HCT116 (cell line): ENCODE data around the gene CCNL2. TPM values are rescaled to one million over a fixed set of nuclear protein-coding genes. Genes with fewer than 3 reads are reported as not detected.

ENCODE experiments used
- ATAC-seq: fragments of 200-7000 bp; cut with Tn5 transposase; 2 replicates; pipeline ENCODE4 v1.9.1; 2020; ENCODE audit warnings: mild to moderate bottlenecking, moderate library complexity
- BruUV-seq: library from RNA; stranded (reverse); fragments of 400-500 nt; replicated peaks from 2 replicates; lab custom pipeline; 2021; lab: Mats Ljungman, UMichigan
- CTCF ChIA-PET: fragments of 300-600 bp; sonication (Branson Sonifier 250); formaldehyde crosslinking; loops from one replicate; lab custom pipeline; 2021; ENCODE audit warnings: antibody characterized with exemption; lab: Charles Lee
- POLR2A ChIA-PET: fragments of 300-600, 350-600 bp; sonication (Branson Sonifier 250); formaldehyde crosslinking; loops from one replicate; lab custom pipeline; 2021; ENCODE audit warnings: antibody characterized with exemption; lab: Charles Lee
- RAD21 ChIA-PET, 2 experiments: fragments of 300-600 bp; sonication (Branson Sonifier 250); formaldehyde crosslinking; loops; one replicate each; lab custom pipeline; 2023; ENCODE audit warnings: low total read pairs in 2 of 2; ENCODE audit not compliant: uncharacterized antibody in 2 of 2, unreplicated experiment in 2 of 2, low non-redundant PET in 1 of 2; lab: Charles Lee
- DNase-seq: peaks from one replicate; pipeline ENCODE4 v3.0.0-alpha.2; 2010; ENCODE audit warnings: low read depth, low spot score
- H2AFZ ChIP-seq: fragments of 200-600 bp; shearing (Covaris generic), sonication (generic); 2 replicates; pipeline ENCODE4 v1.6.1; 2017; ENCODE audit warnings: low read depth, mixed run types, mixed read lengths, antibody characterized with exemption, low read length; ENCODE audit not compliant: poor library complexity, severe bottlenecking
- H3K27ac ChIP-seq: 2 replicates; pipeline ENCODE4 v1.5.1; 2012; ENCODE audit warnings: low read depth, low read length
- H3K27me3 ChIP-seq: fragments of 200-600 bp; sonication (generic); 2 replicates; pipeline ENCODE4 v1.6.1; 2016; ENCODE audit warnings: mixed run types, low read length, mixed read lengths; ENCODE audit not compliant: insufficient read depth
- H3K36me3 ChIP-seq, 2 experiments: fragments of 200-500 bp in 1 of 2; fragments of 200-600 bp in 1 of 2; sonication (Bioruptor generic) in 1 of 2; sonication (generic) in 1 of 2; 2 replicates each; pipeline versions ENCODE4 v1.5.1 to v1.6.1; 2014 to 2016; ENCODE audit warnings: low read length in 2 of 2, inconsistent platforms in 1 of 2, mixed read lengths in 1 of 2, mixed run types in 1 of 2; ENCODE audit not compliant: insufficient read depth in 2 of 2, control insufficient read depth in 1 of 2
- H3K4me1 ChIP-seq, 2 experiments: fragments of 200-600 bp in 1 of 2; sonication (generic) in 1 of 2; 2 replicates each; pipeline versions ENCODE4 v1.5.1 to v1.6.1; 2012 to 2017; ENCODE audit warnings: low read length in 2 of 2, inconsistent platforms in 1 of 2, mild to moderate bottlenecking in 1 of 2, mixed read lengths in 1 of 2, mixed run types in 1 of 2, moderate library complexity in 1 of 2; ENCODE audit not compliant: insufficient read depth in 2 of 2, control insufficient read depth in 1 of 2
- H3K4me2 ChIP-seq: fragments of 200-600 bp; sonication (generic); 2 replicates; pipeline ENCODE4 v1.6.1; 2017; ENCODE audit warnings: mixed run types, low read length, mixed read lengths
- H3K4me3 ChIP-seq, 2 experiments: fragments of 200-600 bp in 1 of 2; sonication (generic) in 1 of 2; replicated peaks in 1 of 2; 2 replicates each; pipeline ENCODE4 v1.5.1; 2011 to 2016; ENCODE audit warnings: low read length in 2 of 2, control low read depth in 1 of 2, low read depth in 1 of 2, mild to moderate bottlenecking in 1 of 2, mixed read lengths in 1 of 2, mixed run types in 1 of 2
- H3K79me2 ChIP-seq: fragments of 200-600 bp; sonication (generic); 2 replicates; pipeline ENCODE4 v1.6.1; 2017; ENCODE audit warnings: mild to moderate bottlenecking, mixed run types, low read length, moderate library complexity, mixed read lengths; ENCODE audit not compliant: insufficient read depth
- H3K9ac ChIP-seq: fragments of 200-600 bp; sonication (generic); 2 replicates; pipeline ENCODE4 v1.6.1; 2016; ENCODE audit warnings: low read length, mixed read lengths
- H3K9me2 ChIP-seq: fragments of 200-600 bp; sonication (generic), shearing (Covaris generic); 2 replicates; pipeline ENCODE4 v1.6.1; 2017; ENCODE audit warnings: mixed run types, mild to moderate bottlenecking, moderate library complexity; ENCODE audit not compliant: insufficient read depth
- H3K9me3 ChIP-seq, 2 experiments: fragments of 200-500 bp in 1 of 2; fragments of 200-600 bp in 1 of 2; sonication (Bioruptor generic) in 1 of 2; sonication (generic) in 1 of 2; 2 replicates each; pipeline ENCODE4 v1.6.1; 2014 to 2017; ENCODE audit warnings: low read length in 2 of 2, mixed read lengths in 2 of 2, inconsistent platforms in 1 of 2, low read depth in 1 of 2, mild to moderate bottlenecking in 1 of 2, mixed run types in 1 of 2, moderate library complexity in 1 of 2; ENCODE audit not compliant: control insufficient read depth in 1 of 2, insufficient read depth in 1 of 2
- H4K20me1 ChIP-seq: fragments of 200-600 bp; sonication (generic), shearing (Covaris generic); 2 replicates; pipeline ENCODE4 v1.6.1; 2017; ENCODE audit warnings: mixed run types, mild to moderate bottlenecking, moderate library complexity; ENCODE audit not compliant: insufficient read depth
- CEBPB ChIP-seq: IDR thresholded peaks from 2 replicates; pipeline ENCODE4 v1.6.1; 2012; ENCODE audit warnings: low read depth
- POLR2A ChIP-seq: IDR thresholded peaks from 2 replicates; pipeline ENCODE4 v1.7.0; 2011; ENCODE audit warnings: borderline replicate concordance; ENCODE audit not compliant: insufficient read depth, insufficient read length; ENCODE audit errors: extremely low read depth
- SIN3A ChIP-seq: IDR thresholded peaks from 2 replicates; pipeline ENCODE4 v1.6.1; 2012; ENCODE audit warnings: low read depth
- SP1 ChIP-seq: IDR thresholded peaks from 2 replicates; pipeline ENCODE4 v1.6.1; 2012; ENCODE audit warnings: low read depth
- ZNF274 ChIP-seq: fragments of 200-500 bp; sonication (Bioruptor generic); IDR thresholded peaks from 2 replicates; pipeline ENCODE4 v1.6.1; 2014; ENCODE audit warnings: mild to moderate bottlenecking, low read depth, low read length, inconsistent platforms
- intact Hi-C: fragments of 100-400 bp; cut with micrococcal nuclease; formaldehyde crosslinking; loops from 2 replicates; pipeline ENCODE4 v1.10.0; 2022
- total RNA-seq: library from RNA; stranded (reverse); gene quantifications from one replicate; pipeline ENCODE4 v1.2.1, GENCODE V29; 2021; ENCODE audit not compliant: unreplicated experiment
- TF ChIP-seq, protein P1 (sequence below): IDR thresholded peaks from 2 replicates; pipeline ENCODE4 v1.6.1; 2012
- TF ChIP-seq, protein P2 (sequence below), 3 experiments: fragments of 200-600 bp in 1 of 3; sonication (generic) in 1 of 3; IDR thresholded peaks in 2 of 3; conservative IDR thresholded peaks in 1 of 3; 2 replicates each; pipeline ENCODE4 v1.5.1; 2012 to 2017; ENCODE audit warnings: low read depth in 2 of 3, low read length in 2 of 3, antibody characterized with exemption in 1 of 3, borderline replicate concordance in 1 of 3, control low read depth in 1 of 3, mild to moderate bottlenecking in 1 of 3, mixed read lengths in 1 of 3, mixed run types in 1 of 3, moderate library complexity in 1 of 3; ENCODE audit not compliant: insufficient read depth in 1 of 3
- TF ChIP-seq, protein P3 (sequence below): IDR thresholded peaks from 2 replicates; pipeline ENCODE4 v1.6.1; 2012; ENCODE audit warnings: low read depth
- TF ChIP-seq, protein P4 (sequence below): IDR thresholded peaks from 2 replicates; pipeline ENCODE4 v1.6.1; 2012

CCNL2 gene
- total RNA-seq, 1 experiment from 2014 or later: 173 TPM

DNA sequence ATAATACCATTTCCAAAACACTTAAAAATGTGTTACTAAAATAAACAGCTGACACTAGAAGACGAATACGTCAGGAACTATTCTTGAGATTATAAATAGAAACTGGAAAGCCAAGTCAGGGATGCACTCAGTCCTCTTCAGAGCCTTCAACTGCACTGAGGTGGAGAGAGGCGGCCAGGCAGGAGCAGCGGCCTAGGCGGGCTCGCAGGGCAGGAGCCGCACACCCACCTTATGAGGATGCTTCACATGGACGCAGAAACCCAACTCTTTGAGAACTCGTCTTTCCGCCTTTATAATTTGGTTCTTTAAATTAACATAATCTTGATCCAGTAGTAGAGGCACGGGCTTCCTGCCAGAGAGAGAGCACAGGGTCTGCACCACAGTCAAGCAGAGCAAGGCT lies 4.0 kb downstream of the CCNL2 start:
- intact Hi-C loops: no loop called here
- peaks cover 0 to 14% of the 10 kb centered on the region in 2 experiments; a peak in 3 of 4 replicates for H3K4me1 ChIP-seq
- H3K27me3 ChIP-seq: no peaks in the 10 kb centered on the region
- H3K4me2 ChIP-seq: no peak overlapping the region
- TF ChIP-seq, protein P1, sequence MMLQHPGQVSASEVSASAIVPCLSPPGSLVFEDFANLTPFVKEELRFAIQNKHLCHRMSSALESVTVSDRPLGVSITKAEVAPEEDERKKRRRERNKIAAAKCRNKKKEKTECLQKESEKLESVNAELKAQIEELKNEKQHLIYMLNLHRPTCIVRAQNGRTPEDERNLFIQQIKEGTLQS: no peak
- TF ChIP-seq, protein P2, sequence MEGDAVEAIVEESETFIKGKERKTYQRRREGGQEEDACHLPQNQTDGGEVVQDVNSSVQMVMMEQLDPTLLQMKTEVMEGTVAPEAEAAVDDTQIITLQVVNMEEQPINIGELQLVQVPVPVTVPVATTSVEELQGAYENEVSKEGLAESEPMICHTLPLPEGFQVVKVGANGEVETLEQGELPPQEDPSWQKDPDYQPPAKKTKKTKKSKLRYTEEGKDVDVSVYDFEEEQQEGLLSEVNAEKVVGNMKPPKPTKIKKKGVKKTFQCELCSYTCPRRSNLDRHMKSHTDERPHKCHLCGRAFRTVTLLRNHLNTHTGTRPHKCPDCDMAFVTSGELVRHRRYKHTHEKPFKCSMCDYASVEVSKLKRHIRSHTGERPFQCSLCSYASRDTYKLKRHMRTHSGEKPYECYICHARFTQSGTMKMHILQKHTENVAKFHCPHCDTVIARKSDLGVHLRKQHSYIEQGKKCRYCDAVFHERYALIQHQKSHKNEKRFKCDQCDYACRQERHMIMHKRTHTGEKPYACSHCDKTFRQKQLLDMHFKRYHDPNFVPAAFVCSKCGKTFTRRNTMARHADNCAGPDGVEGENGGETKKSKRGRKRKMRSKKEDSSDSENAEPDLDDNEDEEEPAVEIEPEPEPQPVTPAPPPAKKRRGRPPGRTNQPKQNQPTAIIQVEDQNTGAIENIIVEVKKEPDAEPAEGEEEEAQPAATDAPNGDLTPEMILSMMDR (IDR thresholded peaks at IDR 0.05 in 2 of 3, conservative IDR thresholded peaks at IDR 0.05 in 1 of 3; ENCODE audit: borderline replicate concordance in 1 of 3, insufficient read depth in 1 of 3, low read depth in 2 of 3, low read length in 2 of 3): no peak
- TF ChIP-seq SIN3A: no peak
- no peak for TF ChIP-seq ZNF274
- TF ChIP-seq, protein P3, sequence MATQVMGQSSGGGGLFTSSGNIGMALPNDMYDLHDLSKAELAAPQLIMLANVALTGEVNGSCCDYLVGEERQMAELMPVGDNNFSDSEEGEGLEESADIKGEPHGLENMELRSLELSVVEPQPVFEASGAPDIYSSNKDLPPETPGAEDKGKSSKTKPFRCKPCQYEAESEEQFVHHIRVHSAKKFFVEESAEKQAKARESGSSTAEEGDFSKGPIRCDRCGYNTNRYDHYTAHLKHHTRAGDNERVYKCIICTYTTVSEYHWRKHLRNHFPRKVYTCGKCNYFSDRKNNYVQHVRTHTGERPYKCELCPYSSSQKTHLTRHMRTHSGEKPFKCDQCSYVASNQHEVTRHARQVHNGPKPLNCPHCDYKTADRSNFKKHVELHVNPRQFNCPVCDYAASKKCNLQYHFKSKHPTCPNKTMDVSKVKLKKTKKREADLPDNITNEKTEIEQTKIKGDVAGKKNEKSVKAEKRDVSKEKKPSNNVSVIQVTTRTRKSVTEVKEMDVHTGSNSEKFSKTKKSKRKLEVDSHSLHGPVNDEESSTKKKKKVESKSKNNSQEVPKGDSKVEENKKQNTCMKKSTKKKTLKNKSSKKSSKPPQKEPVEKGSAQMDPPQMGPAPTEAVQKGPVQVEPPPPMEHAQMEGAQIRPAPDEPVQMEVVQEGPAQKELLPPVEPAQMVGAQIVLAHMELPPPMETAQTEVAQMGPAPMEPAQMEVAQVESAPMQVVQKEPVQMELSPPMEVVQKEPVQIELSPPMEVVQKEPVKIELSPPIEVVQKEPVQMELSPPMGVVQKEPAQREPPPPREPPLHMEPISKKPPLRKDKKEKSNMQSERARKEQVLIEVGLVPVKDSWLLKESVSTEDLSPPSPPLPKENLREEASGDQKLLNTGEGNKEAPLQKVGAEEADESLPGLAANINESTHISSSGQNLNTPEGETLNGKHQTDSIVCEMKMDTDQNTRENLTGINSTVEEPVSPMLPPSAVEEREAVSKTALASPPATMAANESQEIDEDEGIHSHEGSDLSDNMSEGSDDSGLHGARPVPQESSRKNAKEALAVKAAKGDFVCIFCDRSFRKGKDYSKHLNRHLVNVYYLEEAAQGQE: no peak
- TF ChIP-seq POLR2A: no peak
- no peak for TF ChIP-seq CEBPB
- no peak for TF ChIP-seq SP1
- TF ChIP-seq, protein P4, sequence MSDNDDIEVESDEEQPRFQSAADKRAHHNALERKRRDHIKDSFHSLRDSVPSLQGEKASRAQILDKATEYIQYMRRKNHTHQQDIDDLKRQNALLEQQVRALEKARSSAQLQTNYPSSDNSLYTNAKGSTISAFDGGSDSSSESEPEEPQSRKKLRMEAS: no peak
- H3K9me2 ChIP-seq: no peaks in the 10 kb centered on the region
- H3K79me2 ChIP-seq: peaks cover 95% of the 10 kb centered on the region
- POLR2A ChIA-PET: no interaction called here
- no peak overlapping the region for H2AFZ ChIP-seq
- H3K9ac ChIP-seq: no peak overlapping the region
- ATAC-seq: no peak
- H3K36me3 ChIP-seq: peaks cover 49 to 64% of the 10 kb centered on the region in 2 experiments
- BruUV-seq: no TSS peak
- CTCF ChIA-PET: no interaction called here
- RAD21 ChIA-PET: no interaction called here
- peaks cover 12% of the 10 kb centered on the region; the same call in 1 of the 2 replicates for H4K20me1 ChIP-seq
- H3K27ac ChIP-seq: no peak overlapping the region
- no peak for DNase-seq
- H3K9me3 ChIP-seq: no peaks in the 10 kb centered on the region
- no peak overlapping the region for H3K4me3 ChIP-seq
